ENCODE data around the gene GPR55. TPM values are rescaled to one million over a fixed set of nuclear protein-coding genes. Genes with fewer than 3 reads are reported as not detected.

GPR55 gene
- total RNA-seq, 4 donors from 2014 or later: 0.72 to 1.2 TPM; not detected in 2

Other genes starting within 250 kb of the GPR55 start
- 10 to 100 TPM; 53.0 to 67.1 (median 59.5) TPM for gene CAB39, start 212.4 kb downstream of the GPR55 start, total RNA-seq
- 10 to 100 TPM in 3 of 4 donors, 1 to 10 TPM in 1; 9.0 to 17.9 (median 11.4) TPM for gene ITM2C, start 60.3 kb downstream of the GPR55 start, total RNA-seq
- gene SPATA3, start 70.9 kb upstream of the GPR55 start, total RNA-seq: not detected
- 1 to 10 TPM; 2.6 to 9.0 (median 5.8) TPM for gene C2orf72, start 112.3 kb upstream of the GPR55 start, total RNA-seq
- 10 to 100 TPM; 45.5 to 60.2 (median 56.8) TPM for gene PSMD1, start 131.6 kb upstream of the GPR55 start, total RNA-seq
- not detected for gene HTR2B, start 199.8 kb upstream of the GPR55 start, total RNA-seq